ENCODE measurements around the gene VDAC1. TPM values are rescaled to one million over a fixed set of nuclear protein-coding genes. Genes with fewer than 3 reads are reported as not detected.
A peak's percentile ranks its signal among the peaks of the same experiment; 100 is the strongest.

VDAC1 gene
- total and polyA plus RNA-seq, 2 experiments from 2014 or later = 205 to 397 TPM

DNA sequence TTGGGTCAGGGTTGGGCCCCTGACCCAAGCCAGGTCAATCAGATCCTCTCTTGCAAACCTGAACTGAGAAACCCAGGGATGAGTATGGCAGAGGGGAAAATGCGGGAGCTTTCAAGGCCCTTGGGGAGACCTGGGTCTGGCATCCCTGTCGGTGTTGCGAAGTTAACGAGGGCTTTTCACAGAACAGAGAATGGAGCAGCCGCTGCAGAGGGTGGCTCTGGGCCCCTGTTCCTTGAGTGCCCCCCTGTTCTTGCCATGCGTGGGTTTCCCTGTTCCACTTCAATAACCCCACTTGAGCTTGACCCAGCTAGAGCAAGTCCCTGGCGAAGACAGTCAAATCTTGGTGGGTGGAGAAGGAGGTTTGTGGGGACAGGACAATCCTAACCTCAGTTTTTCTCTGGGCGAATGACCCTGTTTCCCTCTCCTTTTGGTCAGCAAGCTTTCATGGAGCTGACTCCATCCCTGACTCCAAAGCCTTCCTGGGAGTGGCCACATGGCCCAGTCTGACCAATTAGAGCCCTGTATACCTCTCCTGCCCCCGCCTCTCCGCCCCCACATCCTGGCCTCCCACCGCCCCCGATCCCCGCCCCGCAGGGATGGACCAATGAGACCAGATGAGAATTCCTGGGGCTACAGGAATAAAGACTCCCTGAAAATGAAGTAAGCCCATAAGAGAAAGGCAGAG, 2.9 kb upstream of the VDAC1 start:
- peaks cover 14% of the 10 kb centered on the region for H3K4me1 ChIP-seq (ENCODE audit: low read depth)
- no peaks in the 10 kb centered on the region for H3K27me3 ChIP-seq
- H3K9me3 ChIP-seq (ENCODE audit: low read depth) = no peaks in the 10 kb centered on the region
- H3K36me3 ChIP-seq = no peaks in the 10 kb centered on the region
- no peak overlapping the region for H3K27ac ChIP-seq
- no peak for TF ChIP-seq CTCF (IDR thresholded peaks at IDR 0.05; ENCODE audit: low read depth, low read length)
- no peak overlapping the region for H3K4me3 ChIP-seq
- peak in 1 of 2 donors; percentile 61 for DNase-seq (ENCODE audit: low read depth in 1 of 2, low spot score in 1 of 2)

DNA sequence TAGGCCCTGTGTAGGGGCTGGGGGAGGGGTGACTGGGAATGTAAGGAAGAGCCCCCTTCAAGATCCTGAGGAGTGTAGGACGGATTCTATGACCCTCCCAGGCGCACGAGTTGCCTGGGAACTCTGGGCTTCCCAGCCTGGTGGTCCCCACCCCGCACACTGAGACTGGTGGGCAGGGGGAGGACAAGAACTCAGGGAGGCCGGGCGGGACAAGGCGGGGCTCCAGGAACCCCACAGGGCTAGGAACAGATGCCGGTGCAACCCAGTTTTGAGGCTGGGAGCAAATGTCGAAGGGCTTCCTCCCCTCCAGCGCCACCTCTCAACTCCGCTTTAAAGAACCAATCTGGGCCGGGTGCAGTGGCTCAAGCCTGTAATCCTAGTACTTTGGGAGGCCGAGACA, 1.3 kb upstream of the VDAC1 start:
- peak overlapping the region; percentile 86 for H3K4me3 ChIP-seq
- H3K27me3 ChIP-seq = no peaks in the 10 kb centered on the region
- no peaks in the 10 kb centered on the region for H3K36me3 ChIP-seq
- DNase-seq (ENCODE audit: low read depth in 1 of 2, low spot score in 1 of 2) = no peak
- peaks cover 17% of the 10 kb centered on the region for H3K4me1 ChIP-seq (ENCODE audit: low read depth)
- no peak for TF ChIP-seq CTCF (IDR thresholded peaks at IDR 0.05; ENCODE audit: low read depth, low read length)
- H3K9me3 ChIP-seq (ENCODE audit: low read depth) = no peaks in the 10 kb centered on the region
- peak overlapping the region; percentile 93 for H3K27ac ChIP-seq

DNA sequence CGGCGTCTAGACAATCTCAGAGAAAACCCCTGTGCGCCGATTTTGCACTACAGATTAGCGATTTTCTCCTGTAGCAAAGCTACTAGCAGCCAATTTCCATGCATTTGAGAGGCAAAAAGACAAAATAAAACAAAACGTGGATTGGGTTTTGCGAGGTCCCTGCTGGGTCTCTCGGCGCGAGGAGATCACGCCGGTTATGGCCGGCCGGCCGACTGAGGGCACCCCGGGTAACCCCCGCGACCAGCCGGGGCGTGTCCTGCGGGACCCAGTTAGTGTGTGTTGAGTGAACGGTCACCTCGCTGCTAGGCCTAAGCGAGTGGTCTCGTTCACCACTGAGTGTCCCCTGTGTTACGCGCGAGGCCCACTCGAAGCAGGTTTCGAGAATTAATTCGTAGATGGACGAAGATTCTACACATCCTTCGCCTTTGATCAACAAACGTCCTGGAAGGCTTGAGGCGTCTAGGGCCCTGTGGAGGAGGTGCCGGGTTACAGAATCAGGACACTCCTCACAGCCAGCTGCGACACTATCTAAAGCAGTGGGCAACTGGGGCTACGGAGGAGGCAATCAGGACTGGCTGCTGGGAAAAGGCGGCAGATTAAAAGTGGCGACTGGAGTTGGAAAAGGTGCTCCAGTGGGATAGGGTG, 764 bp upstream of the VDAC1 start:
- H3K4me3 ChIP-seq = peak overlapping the region; percentile 86
- no peak for TF ChIP-seq CTCF (IDR thresholded peaks at IDR 0.05; ENCODE audit: low read depth, low read length)
- peaks cover 17% of the 10 kb centered on the region for H3K4me1 ChIP-seq (ENCODE audit: low read depth)
- H3K36me3 ChIP-seq = no peaks in the 10 kb centered on the region
- H3K27me3 ChIP-seq = no peaks in the 10 kb centered on the region
- peak overlapping the region; percentile 93 for H3K27ac ChIP-seq
- peak; percentile 23 to 44 for DNase-seq (ENCODE audit: low read depth in 1 of 2, low spot score in 1 of 2)
- H3K9me3 ChIP-seq (ENCODE audit: low read depth) = no peaks in the 10 kb centered on the region

- Histone ChIP-seq H3K36me3 (no peaks in the 10 kb centered on the region), H3K9me3 (ENCODE audit: low read depth) (no peaks in the 10 kb centered on the region), H3K4me1 (ENCODE audit: low read depth) (peaks cover 17% of the 10 kb centered on the region), H3K27me3 (no peaks in the 10 kb centered on the region), H3K27ac (peak overlapping the region; percentile 93), H3K4me3 (peak overlapping the region; percentile 86)
- peak; percentile 57 to 69 for DNase-seq (ENCODE audit: low read depth in 1 of 2, low spot score in 1 of 2)
- no peak for TF ChIP-seq CTCF (IDR thresholded peaks at IDR 0.05; ENCODE audit: low read depth, low read length)
Observed at GRCh38 chr5:134003817-134004625, 754 bp downstream of the VDAC1 start.

DNA sequence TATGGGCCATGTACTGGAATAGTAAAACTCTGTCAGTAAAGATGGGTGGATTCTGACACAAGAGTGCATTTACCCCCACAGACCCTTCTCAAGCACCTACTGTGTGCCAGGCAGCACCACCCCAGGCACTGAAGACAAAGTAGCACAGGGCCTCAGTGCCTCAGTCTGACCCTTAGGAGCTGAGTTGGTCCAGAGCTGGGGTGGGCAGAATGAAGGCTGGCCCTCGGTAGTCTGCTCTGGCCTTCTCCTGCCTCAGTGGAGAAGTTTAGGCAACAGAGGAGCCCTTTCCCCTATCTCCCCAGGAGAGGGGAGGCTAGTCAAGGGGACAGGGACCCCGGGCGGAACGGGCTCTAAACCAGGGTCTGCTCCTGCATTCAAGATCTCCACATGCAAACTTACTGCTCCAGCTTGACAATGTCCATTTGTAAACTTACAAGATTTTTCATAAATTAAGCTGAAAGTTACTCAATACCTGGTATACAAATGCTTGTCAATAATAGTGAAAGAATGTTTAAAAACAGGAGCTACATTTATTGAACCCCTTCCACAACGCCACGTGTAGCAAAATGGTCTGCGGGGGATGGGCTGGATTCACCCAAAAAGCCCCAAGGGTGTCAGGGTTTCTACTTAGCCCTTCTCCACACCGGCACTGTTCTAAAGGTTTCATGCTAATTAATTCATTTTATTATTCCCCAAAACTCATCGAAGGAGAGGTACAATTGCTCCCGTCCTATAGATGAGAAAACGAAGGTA, 1.5 kb downstream of the VDAC1 start:
- no peaks in the 10 kb centered on the region for H3K9me3 ChIP-seq (ENCODE audit: low read depth)
- H3K4me3 ChIP-seq = peak overlapping the region; percentile 86
- H3K27me3 ChIP-seq = no peaks in the 10 kb centered on the region
- H3K36me3 ChIP-seq = no peaks in the 10 kb centered on the region
- DNase-seq (ENCODE audit: low read depth in 1 of 2, low spot score in 1 of 2) = no peak
- H3K4me1 ChIP-seq (ENCODE audit: low read depth) = peaks cover 17% of the 10 kb centered on the region
- H3K27ac ChIP-seq = peak overlapping the region; percentile 93
- no peak for TF ChIP-seq CTCF (IDR thresholded peaks at IDR 0.05; ENCODE audit: low read depth, low read length)
